K562 (cell line): ENCODE results near the gene LGALS13. TPM values are rescaled to one million over a fixed set of nuclear protein-coding genes. Genes with fewer than 3 reads are reported as not detected.

Experiments used
- ATAC-seq: fragments of 200-7000 bp; cut with Tn5 transposase; 3 replicates; pipeline ENCODE4 v1.9.1; 2020; ENCODE audit warnings: moderate library complexity
- BruUV-seq: library from RNA; stranded (reverse); fragments of 400-500 nt; replicated peaks from 2 replicates; lab custom pipeline; 2021; lab: Mats Ljungman, UMichigan
- CTCF ChIA-PET: fragments of 300-600 bp; formaldehyde crosslinking; extraction: SDS; loops from one replicate; lab custom pipeline; 2021; ENCODE audit warnings: low intra/inter-chr PET ratio; lab: Yijun Ruan, JAX
- POLR2A ChIA-PET: fragments of 300-600, 350-650 bp; sonication (Branson Sonifier 250); formaldehyde crosslinking; extraction: SDS; loops from one replicate; lab custom pipeline; 2021; ENCODE audit warnings: antibody characterized with exemption, inconsistent platforms; lab: Yijun Ruan, JAX
- DNase-seq, 4 experiments: peaks; one replicate each; pipeline versions ENCODE4 v3.0.0 to v3.0.0-alpha.2; 2011 to 2018; ENCODE audit warnings: low spot score in 3 of 4, mixed read lengths in 3 of 4; ENCODE audit errors: extremely low read depth in 1 of 4
- FAIRE-seq: peaks from 2 replicates; lab custom pipeline; 2011; peaks lifted over from hg19 to GRCh38; lab: Jason Lieb, UNC
- H2AFZ ChIP-seq: 2 replicates; pipeline ENCODE4 v1.6.0; 2011; ENCODE audit warnings: low read depth, low read length, control low read depth, inconsistent platforms
- H3K27ac ChIP-seq: fragments of 200-600 bp; 3 replicates; pipeline ENCODE4 v1.8.0; 2011; ENCODE audit warnings: low read depth, mild to moderate bottlenecking, control low read depth, inconsistent platforms, low read length, moderate library complexity, mixed read lengths; ENCODE audit errors: extremely low read depth
- H3K27me3 ChIP-seq, 2 experiments: fragments of 300-600 bp in 1 of 2; 2 replicates in 1 of 2; 3 replicates in 1 of 2; pipeline versions ENCODE4 v1.6.0 to v1.8.0; 2011; ENCODE audit warnings: inconsistent platforms in 2 of 2, low read length in 2 of 2, mild to moderate bottlenecking in 1 of 2, mixed read lengths in 1 of 2, moderate library complexity in 1 of 2; ENCODE audit not compliant: control insufficient read depth in 2 of 2, insufficient read depth in 2 of 2
- H3K36me3 ChIP-seq: fragments of 300-600 bp; 3 replicates; pipeline ENCODE4 v1.8.0; 2011; ENCODE audit warnings: mild to moderate bottlenecking, low read length, inconsistent platforms; ENCODE audit not compliant: control insufficient read depth, insufficient read depth
- H3K4me1 ChIP-seq, 2 experiments: fragments of 200-600 bp in 1 of 2; replicated peaks in 1 of 2; 2 replicates in 1 of 2; 3 replicates in 1 of 2; pipeline versions ENCODE4 v1.5.1 to v1.8.0; 2011; ENCODE audit warnings: inconsistent platforms in 2 of 2, low read length in 2 of 2, mild to moderate bottlenecking in 1 of 2, mixed read lengths in 1 of 2, moderate library complexity in 1 of 2; ENCODE audit not compliant: control insufficient read depth in 2 of 2, insufficient read depth in 2 of 2
- H3K4me2 ChIP-seq: 2 replicates; pipeline ENCODE4 v1.6.1; 2011; ENCODE audit warnings: low read length, control low read depth, inconsistent platforms, mixed read lengths; ENCODE audit not compliant: insufficient read depth
- H3K4me3 ChIP-seq: fragments of 200-600 bp; sonication (generic), shearing (Covaris generic); 2 replicates; pipeline ENCODE4 v1.5.1; 2016; ENCODE audit warnings: control low read depth, inconsistent platforms
- H3K79me2 ChIP-seq: fragments of 200-600 bp; 3 replicates; pipeline ENCODE4 v1.8.0; 2011; ENCODE audit warnings: low read length, inconsistent platforms; ENCODE audit not compliant: control insufficient read depth, insufficient read depth
- H3K9ac ChIP-seq, 2 experiments: 2 replicates each; pipeline versions ENCODE4 v1.6.0 to v1.6.1; 2011; ENCODE audit warnings: low read depth in 2 of 2, low read length in 2 of 2, control low read depth in 1 of 2, inconsistent platforms in 1 of 2, mild to moderate bottlenecking in 1 of 2, mixed read lengths in 1 of 2; ENCODE audit not compliant: insufficient read depth in 1 of 2
- H3K9me1 ChIP-seq: one replicate; pipeline ENCODE4 v1.6.0; 2011; ENCODE audit warnings: inconsistent platforms, mild to moderate bottlenecking, low read length, moderate library complexity; ENCODE audit not compliant: control insufficient read depth, insufficient read depth
- H3K9me3 ChIP-seq: replicated peaks from 2 replicates; pipeline ENCODE4 v1.5.1; 2011; ENCODE audit warnings: low read depth, low read length, inconsistent platforms; ENCODE audit not compliant: control insufficient read depth, insufficient read depth
- H4K20me1 ChIP-seq: replicated peaks from 2 replicates; pipeline ENCODE4 v1.6.1; 2011; ENCODE audit warnings: low read length, inconsistent platforms, mixed read lengths; ENCODE audit not compliant: control insufficient read depth, insufficient read depth
- KLF16 ChIP-seq: IDR thresholded peaks from 2 replicates; pipeline ENCODE4 v1.6.1; 2016; ENCODE audit warnings: antibody characterized with exemption
- KLF6 ChIP-seq: fragments of 250-450 bp; sonication (Bioruptor Pico); IDR thresholded peaks from 2 replicates; pipeline ENCODE4 v1.4.0; 2020; ENCODE audit warnings: mild to moderate bottlenecking, moderate library complexity, borderline replicate concordance
- MYC ChIP-seq, 2 experiments: fragments of 250-450 bp in 1 of 2; sonication (Bioruptor Pico) in 1 of 2; IDR thresholded peaks; 2 replicates each; pipeline versions ENCODE4 v1.5.1 to v1.6.1; 2012 to 2021; ENCODE audit warnings: low read depth in 2 of 2, borderline replicate concordance in 1 of 2, improper control_type of control experiment in 1 of 2, low read length in 1 of 2, mild to moderate bottlenecking in 1 of 2, moderate library complexity in 1 of 2
- RBM17 ChIP-seq: fragments of 200-400 bp; formaldehyde crosslinking; IDR thresholded peaks from 2 replicates; pipeline ENCODE4 v1.6.1; 2017; ENCODE audit warnings: low read depth, mild to moderate bottlenecking, low read length, borderline replicate concordance
- THRAP3 ChIP-seq: fragments of 450-650 bp; IDR thresholded peaks from 2 replicates; pipeline ENCODE4 v1.6.1; 2016; ENCODE audit warnings: mild to moderate bottlenecking, inconsistent platforms, borderline replicate concordance
- ZNF165 ChIP-seq: fragments of 250-450 bp; sonication (Bioruptor Pico); IDR thresholded peaks from 2 replicates; pipeline ENCODE4 v1.4.0; 2020; ENCODE audit warnings: borderline replicate concordance
- ZNF764 ChIP-seq: fragments of 250-450 bp; sonication (Bioruptor Pico); IDR thresholded peaks from 2 replicates; pipeline ENCODE4 v1.4.0; 2020; ENCODE audit warnings: low read depth, mild to moderate bottlenecking, moderate library complexity
- WGBS: fragments of 100-300 bp; shearing (Covaris generic); methylation state at CpG from one replicate; pipeline ENCODE4 v1.1.6; 2016; ENCODE audit warnings: low coverage, mixed read lengths; ENCODE audit not compliant: insufficient coverage; ENCODE audit errors: missing lambda C conversion rate; 5-methylcytosine and 5-hydroxymethylcytosine counted together
- in situ Hi-C: fragments of 300-500 bp; cut with MboI; formaldehyde crosslinking; loops from 4 replicates; pipeline ENCODE4 v1.15.0; 2018; ENCODE audit warnings: inconsistent platforms, mixed read lengths
- intact Hi-C: fragments of 100-400 bp; cut with micrococcal nuclease; formaldehyde crosslinking; loops from 2 replicates; pipeline ENCODE4 v1.14.2; 2022
- polyA plus RNA-seq, 8 experiments: library from polyadenylated mRNA; depleted of rRNA in 4 of 8; stranded (reverse) in 5 of 8; unstranded in 3 of 8; fragments of >200 nt; fragmentation: Nextera tagmentation in 2 of 8; fragmentation: Illumina TruSeq in 1 of 8; extraction: Ambion mirVana in 2 of 8; extraction: Trizol in 1 of 8; gene quantifications; 2 replicates each; pipeline versions ENCODE4 v1.2.1 to v1.2.3, GENCODE V29; 2011 to 2014; ENCODE audit warnings: inconsistent platforms in 1 of 8, missing spikeins in 1 of 8
- total RNA-seq, 7 experiments: library from RNA; depleted of rRNA in 6 of 7; stranded (reverse); fragments of >200 nt in 6 of 7; fragmentation: Illumina TruSeq in 2 of 7; extraction: Trizol in 2 of 7; gene quantifications; 2 replicates each; pipeline versions ENCODE4 v1.2.1 to v1.2.3, GENCODE V29; 2011 to 2021; ENCODE audit warnings: low replicate concordance in 1 of 7
- TF ChIP-seq, protein P1 (sequence below): fragments of 450-650 bp; IDR thresholded peaks from 2 replicates; pipeline ENCODE4 v1.6.1; 2016; ENCODE audit warnings: antibody characterized with exemption
- TF ChIP-seq, protein P2 (sequence below): fragments of 450-650 bp; IDR thresholded peaks from 2 replicates; pipeline ENCODE4 v1.6.1; 2017; ENCODE audit warnings: antibody characterized with exemption, mild to moderate bottlenecking
- TF ChIP-seq, protein P3 (sequence below): sonication (generic); formaldehyde crosslinking; IDR thresholded peaks from 2 replicates; pipeline ENCODE4 v1.8.0; 2023; ENCODE audit warnings: missing genetic modification reagents, mild to moderate bottlenecking, borderline replicate concordance

LGALS13 gene
- total and polyA plus RNA-seq, 9 of the 15 experiments (the other 6 are each of a cell fraction or from before 2014, with no cell fraction given): 0.11 to 0.43 TPM; not detected in 7

GRCh38 chr19:39607561-39607960, 5.2 kb downstream of the LGALS13 start:
- Histone ChIP-seq H3K9me3 (no peaks in the 10 kb centered on the region), H3K36me3 (no peaks in the 10 kb centered on the region), H3K79me2 (no peaks in the 10 kb centered on the region), H3K27me3 (peaks cover 16 to 24% of the 10 kb centered on the region in 2 experiments), H3K27ac (no peak overlapping the region), H3K4me3 (no peak overlapping the region), H3K4me1 (no peaks in the 10 kb centered on the region), H2AFZ (no peak overlapping the region), H3K9ac (no peak overlapping the region), H3K4me2 (no peak overlapping the region), H4K20me1 (no peaks in the 10 kb centered on the region), H3K9me1 (no peaks in the 10 kb centered on the region)
- in situ Hi-C loops (no loop called here), intact Hi-C loops (no loop called here)
- ChIA-PET CTCF (no interaction called here), POLR2A (no interaction called here)
- no peak for FAIRE-seq
- WGBS: 0% methylated on average over 6 of the region's 6 CpGs
- no peak for DNase-seq
- ATAC-seq: no peak
- BruUV-seq: no TSS peak
- TF ChIP-seq ZNF764 (CRISPR knock-in tag) (no peak), ZNF165 (no peak), THRAP3 (no peak), KLF16 (no peak), RBM17 (no peak), KLF6 (CRISPR knock-in tag) (no peak), MYC (IDR thresholded peaks at IDR 0.05; ENCODE audit: low read depth, low read length) (no peak), MYC (CRISPR knock-in tag; IDR thresholded peaks at IDR 0.05; ENCODE audit: borderline replicate concordance, low read depth) (no peak)
- TF ChIP-seq, protein P1, sequence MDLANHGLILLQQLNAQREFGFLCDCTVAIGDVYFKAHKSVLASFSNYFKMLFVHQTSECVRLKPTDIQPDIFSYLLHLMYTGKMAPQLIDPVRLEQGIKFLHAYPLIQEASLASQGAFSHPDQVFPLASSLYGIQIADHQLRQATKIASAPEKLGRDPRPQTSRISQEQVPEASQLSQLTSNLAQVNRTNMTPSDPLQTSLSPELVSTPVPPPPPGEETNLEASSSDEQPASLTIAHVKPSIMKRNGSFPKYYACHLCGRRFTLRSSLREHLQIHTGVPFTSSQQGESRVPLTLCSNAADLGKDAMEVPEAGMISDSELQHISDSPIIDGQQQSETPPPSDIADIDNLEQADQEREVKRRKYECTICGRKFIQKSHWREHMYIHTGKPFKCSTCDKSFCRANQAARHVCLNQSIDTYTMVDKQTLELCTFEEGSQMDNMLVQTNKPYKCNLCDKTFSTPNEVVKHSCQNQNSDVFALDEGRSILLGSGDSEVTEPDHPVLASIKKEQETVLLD: no peak
- TF ChIP-seq, protein P2, sequence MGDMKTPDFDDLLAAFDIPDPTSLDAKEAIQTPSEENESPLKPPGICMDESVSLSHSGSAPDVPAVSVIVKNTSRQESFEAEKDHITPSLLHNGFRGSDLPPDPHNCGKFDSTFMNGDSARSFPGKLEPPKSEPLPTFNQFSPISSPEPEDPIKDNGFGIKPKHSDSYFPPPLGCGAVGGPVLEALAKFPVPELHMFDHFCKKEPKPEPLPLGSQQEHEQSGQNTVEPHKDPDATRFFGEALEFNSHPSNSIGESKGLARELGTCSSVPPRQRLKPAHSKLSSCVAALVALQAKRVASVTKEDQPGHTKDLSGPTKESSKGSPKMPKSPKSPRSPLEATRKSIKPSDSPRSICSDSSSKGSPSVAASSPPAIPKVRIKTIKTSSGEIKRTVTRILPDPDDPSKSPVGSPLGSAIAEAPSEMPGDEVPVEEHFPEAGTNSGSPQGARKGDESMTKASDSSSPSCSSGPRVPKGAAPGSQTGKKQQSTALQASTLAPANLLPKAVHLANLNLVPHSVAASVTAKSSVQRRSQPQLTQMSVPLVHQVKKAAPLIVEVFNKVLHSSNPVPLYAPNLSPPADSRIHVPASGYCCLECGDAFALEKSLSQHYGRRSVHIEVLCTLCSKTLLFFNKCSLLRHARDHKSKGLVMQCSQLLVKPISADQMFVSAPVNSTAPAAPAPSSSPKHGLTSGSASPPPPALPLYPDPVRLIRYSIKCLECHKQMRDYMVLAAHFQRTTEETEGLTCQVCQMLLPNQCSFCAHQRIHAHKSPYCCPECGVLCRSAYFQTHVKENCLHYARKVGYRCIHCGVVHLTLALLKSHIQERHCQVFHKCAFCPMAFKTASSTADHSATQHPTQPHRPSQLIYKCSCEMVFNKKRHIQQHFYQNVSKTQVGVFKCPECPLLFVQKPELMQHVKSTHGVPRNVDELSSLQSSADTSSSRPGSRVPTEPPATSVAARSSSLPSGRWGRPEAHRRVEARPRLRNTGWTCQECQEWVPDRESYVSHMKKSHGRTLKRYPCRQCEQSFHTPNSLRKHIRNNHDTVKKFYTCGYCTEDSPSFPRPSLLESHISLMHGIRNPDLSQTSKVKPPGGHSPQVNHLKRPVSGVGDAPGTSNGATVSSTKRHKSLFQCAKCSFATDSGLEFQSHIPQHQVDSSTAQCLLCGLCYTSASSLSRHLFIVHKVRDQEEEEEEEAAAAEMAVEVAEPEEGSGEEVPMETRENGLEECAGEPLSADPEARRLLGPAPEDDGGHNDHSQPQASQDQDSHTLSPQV: no peak
- TF ChIP-seq, protein P3, sequence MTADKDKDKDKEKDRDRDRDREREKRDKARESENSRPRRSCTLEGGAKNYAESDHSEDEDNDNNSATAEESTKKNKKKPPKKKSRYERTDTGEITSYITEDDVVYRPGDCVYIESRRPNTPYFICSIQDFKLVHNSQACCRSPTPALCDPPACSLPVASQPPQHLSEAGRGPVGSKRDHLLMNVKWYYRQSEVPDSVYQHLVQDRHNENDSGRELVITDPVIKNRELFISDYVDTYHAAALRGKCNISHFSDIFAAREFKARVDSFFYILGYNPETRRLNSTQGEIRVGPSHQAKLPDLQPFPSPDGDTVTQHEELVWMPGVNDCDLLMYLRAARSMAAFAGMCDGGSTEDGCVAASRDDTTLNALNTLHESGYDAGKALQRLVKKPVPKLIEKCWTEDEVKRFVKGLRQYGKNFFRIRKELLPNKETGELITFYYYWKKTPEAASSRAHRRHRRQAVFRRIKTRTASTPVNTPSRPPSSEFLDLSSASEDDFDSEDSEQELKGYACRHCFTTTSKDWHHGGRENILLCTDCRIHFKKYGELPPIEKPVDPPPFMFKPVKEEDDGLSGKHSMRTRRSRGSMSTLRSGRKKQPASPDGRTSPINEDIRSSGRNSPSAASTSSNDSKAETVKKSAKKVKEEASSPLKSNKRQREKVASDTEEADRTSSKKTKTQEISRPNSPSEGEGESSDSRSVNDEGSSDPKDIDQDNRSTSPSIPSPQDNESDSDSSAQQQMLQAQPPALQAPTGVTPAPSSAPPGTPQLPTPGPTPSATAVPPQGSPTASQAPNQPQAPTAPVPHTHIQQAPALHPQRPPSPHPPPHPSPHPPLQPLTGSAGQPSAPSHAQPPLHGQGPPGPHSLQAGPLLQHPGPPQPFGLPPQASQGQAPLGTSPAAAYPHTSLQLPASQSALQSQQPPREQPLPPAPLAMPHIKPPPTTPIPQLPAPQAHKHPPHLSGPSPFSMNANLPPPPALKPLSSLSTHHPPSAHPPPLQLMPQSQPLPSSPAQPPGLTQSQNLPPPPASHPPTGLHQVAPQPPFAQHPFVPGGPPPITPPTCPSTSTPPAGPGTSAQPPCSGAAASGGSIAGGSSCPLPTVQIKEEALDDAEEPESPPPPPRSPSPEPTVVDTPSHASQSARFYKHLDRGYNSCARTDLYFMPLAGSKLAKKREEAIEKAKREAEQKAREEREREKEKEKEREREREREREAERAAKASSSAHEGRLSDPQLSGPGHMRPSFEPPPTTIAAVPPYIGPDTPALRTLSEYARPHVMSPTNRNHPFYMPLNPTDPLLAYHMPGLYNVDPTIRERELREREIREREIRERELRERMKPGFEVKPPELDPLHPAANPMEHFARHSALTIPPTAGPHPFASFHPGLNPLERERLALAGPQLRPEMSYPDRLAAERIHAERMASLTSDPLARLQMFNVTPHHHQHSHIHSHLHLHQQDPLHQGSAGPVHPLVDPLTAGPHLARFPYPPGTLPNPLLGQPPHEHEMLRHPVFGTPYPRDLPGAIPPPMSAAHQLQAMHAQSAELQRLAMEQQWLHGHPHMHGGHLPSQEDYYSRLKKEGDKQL: no peak
